Stimulated activated CD4-positive, alpha-beta T cell treated with anti-CD3 and anti-CD28 coated beads, Interleukin-2, amount 100 ng/mL, for 24 hours (primary cell): ENCODE measurements around the gene ATP1B3.
"Not testable (repeated sequence)": the region's sequence is repeated elsewhere in the genome, so short reads cannot be mapped to it uniquely, and the experiment has no call there.

ENCODE experiments used
- DNase-seq, 2 donors: peaks; one replicate each; pipeline ENCODE4 v3.0.0-alpha.2; 2020

The ATP1B3 gene

GRCh38 chr3:141860766-141861513 is 15.5 kb upstream of the ATP1B3 start:
- no peak for DNase-seq

- no peak for DNase-seq
Measured at GRCh38 chr3:141862279-141862816, 14.1 kb upstream of the ATP1B3 start.

- no peak for DNase-seq
Measured at GRCh38 chr3:141863491-141863890, 13.0 kb upstream of the ATP1B3 start.

GRCh38 chr3:141864281-141864970 is 12.0 kb upstream of the ATP1B3 start:
- no peak for DNase-seq

- no peak for DNase-seq
Measured at GRCh38 chr3:141865101-141865500, 11.3 kb upstream of the ATP1B3 start.

GRCh38 chr3:141870091-141870687 is 6.3 kb upstream of the ATP1B3 start:
- no peak for DNase-seq

GRCh38 chr3:141875374-141875892 is 1.0 kb upstream of the ATP1B3 start:
- DNase-seq = peak; percentile 86 to 87

GRCh38 chr3:141875893-141876380 is 506 bp upstream of the ATP1B3 start:
- DNase-seq = peak; percentile 71 to 74

- DNase-seq = peak; percentile 72 to 73
Measured at GRCh38 chr3:141876891-141877621, 613 bp downstream of the ATP1B3 start.

- DNase-seq = no peak
Measured at GRCh38 chr3:141877911-141878310, 1.5 kb downstream of the ATP1B3 start.

- no peak for DNase-seq
Measured at GRCh38 chr3:141878326-141878725, 1.9 kb downstream of the ATP1B3 start.

- no peak for DNase-seq
Measured at GRCh38 chr3:141878817-141879216, 2.4 kb downstream of the ATP1B3 start.

- no peak for DNase-seq
Measured at GRCh38 chr3:141881702-141882101, 5.3 kb downstream of the ATP1B3 start.

- DNase-seq = no peak
Measured at GRCh38 chr3:141887051-141887450, 10.6 kb downstream of the ATP1B3 start.

GRCh38 chr3:141888548-141888947 is 12.1 kb downstream of the ATP1B3 start:
- not testable (repeated sequence) for DNase-seq

- DNase-seq = no peak
Measured at GRCh38 chr3:141894524-141895176, 18.2 kb downstream of the ATP1B3 start.

GRCh38 chr3:141895731-141896130 is 19.3 kb downstream of the ATP1B3 start:
- no peak for DNase-seq

- no peak for DNase-seq
Measured at GRCh38 chr3:141898908-141899307, 22.5 kb downstream of the ATP1B3 start.

- DNase-seq = no peak
Measured at GRCh38 chr3:141900343-141900742, 23.9 kb downstream of the ATP1B3 start.

GRCh38 chr3:141901914-141902313 is 25.5 kb downstream of the ATP1B3 start:
- DNase-seq = no peak

- DNase-seq = no peak
Measured at GRCh38 chr3:141904203-141904602, 27.8 kb downstream of the ATP1B3 start.

GRCh38 chr3:141905129-141905528 is 28.7 kb downstream of the ATP1B3 start:
- no peak for DNase-seq
